ENCODE measurements around the gene GAST. TPM values are rescaled to one million over a fixed set of nuclear protein-coding genes. Genes with fewer than 3 reads are reported as not detected.
A peak's percentile ranks its signal among the peaks of the same experiment; 100 is the strongest.

GAST gene
- total and polyA plus RNA-seq, 2 of the 13 experiments (the other 11 are each of a cell fraction or from before 2014, with no cell fraction given), result 0.32 to 0.42 TPM

DNA sequence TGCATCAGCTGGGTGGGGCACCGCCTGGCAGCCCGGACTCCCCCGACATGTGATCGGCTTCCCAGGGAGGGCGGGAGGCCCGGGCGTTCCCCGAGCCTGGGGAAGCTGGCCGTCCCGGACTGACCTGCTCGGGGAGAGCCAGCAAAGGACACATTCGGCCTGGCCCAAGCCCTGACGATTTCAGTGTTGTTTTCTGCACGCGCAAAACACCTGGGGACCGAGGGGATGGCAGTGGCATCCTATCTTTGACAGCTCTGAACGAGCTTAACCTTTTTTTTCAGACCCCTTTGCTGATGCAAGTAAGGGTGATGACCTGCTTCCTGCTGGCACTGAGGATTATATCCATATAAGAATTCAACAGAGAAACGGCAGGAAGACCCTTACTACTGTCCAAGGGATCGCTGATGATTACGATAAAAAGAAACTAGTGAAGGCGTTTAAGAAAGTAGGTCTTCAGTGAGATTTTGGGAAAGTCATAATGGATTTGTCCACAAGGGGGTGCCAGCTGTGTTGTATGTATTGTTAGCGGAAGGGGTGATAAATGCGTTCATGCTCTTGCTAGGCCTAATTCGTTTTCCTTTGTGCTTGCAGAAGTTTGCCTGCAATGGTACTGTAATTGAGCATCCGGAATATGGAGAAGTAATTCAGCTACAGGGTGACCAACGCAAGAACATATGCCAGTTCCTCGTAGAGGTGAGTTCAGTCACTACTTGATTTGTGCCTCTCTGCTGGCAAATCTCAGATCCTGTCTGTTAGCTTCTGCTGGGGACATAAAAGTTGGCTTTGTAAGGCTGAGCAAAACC is 22.4 kb upstream of the GAST start (continued):
- TF ChIP-seq ZMYM2 (CRISPR knock-in tag; IDR thresholded peaks at IDR 0.05) (0 out of 2 replicates have a peak, but pooled peaks have one; percentile 0), ZNF564 (CRISPR knock-in tag; IDR thresholded peaks at IDR 0.05) (no peak), CHD4 (IDR thresholded peaks at IDR 0.05; ENCODE audit: borderline replicate concordance, low read length) (peak; percentile 29; the same call in 1 of the 2 replicates), GPN1 (CRISPR knock-in tag; IDR thresholded peaks at IDR 0.05; ENCODE audit: borderline replicate concordance) (no peak), ZMYM3 (CRISPR knock-in tag; IDR thresholded peaks at IDR 0.05) (no peak), ZFP82 (CRISPR knock-in tag; IDR thresholded peaks at IDR 0.05; ENCODE audit: borderline replicate concordance) (0 out of 2 replicates have a peak, but pooled peaks have one; percentile 68), NFIC (IDR thresholded peaks at IDR 0.05; ENCODE audit: low read length) (peak; percentile 76; the same call in 1 of the 2 replicates), ISX (CRISPR knock-in tag; conservative IDR thresholded peaks at IDR 0.05) (no peak), SOX13 (IDR thresholded peaks at IDR 0.05) (no peak; the same call in 1 of the 2 replicates), SOX13 (CRISPR knock-in tag; conservative IDR thresholded peaks at IDR 0.05 in 1 of 2, IDR thresholded peaks at IDR 0.05 in 1 of 2) (peak in 1 of 2 experiments; percentile 97; a peak in 2 of 4 replicates), TBP (CRISPR knock-in tag; IDR thresholded peaks at IDR 0.05) (0 out of 2 replicates have a peak, but pooled peaks have one; percentile 35), GABPB1 (CRISPR knock-in tag; IDR thresholded peaks at IDR 0.05) (0 out of 2 replicates have a peak, but pooled peaks have one; percentile 93), ZNF354B (CRISPR knock-in tag; IDR thresholded peaks at IDR 0.05) (0 out of 2 replicates have a peak, but pooled peaks have one; percentile 47)
- TF ChIP-seq, protein P1, sequence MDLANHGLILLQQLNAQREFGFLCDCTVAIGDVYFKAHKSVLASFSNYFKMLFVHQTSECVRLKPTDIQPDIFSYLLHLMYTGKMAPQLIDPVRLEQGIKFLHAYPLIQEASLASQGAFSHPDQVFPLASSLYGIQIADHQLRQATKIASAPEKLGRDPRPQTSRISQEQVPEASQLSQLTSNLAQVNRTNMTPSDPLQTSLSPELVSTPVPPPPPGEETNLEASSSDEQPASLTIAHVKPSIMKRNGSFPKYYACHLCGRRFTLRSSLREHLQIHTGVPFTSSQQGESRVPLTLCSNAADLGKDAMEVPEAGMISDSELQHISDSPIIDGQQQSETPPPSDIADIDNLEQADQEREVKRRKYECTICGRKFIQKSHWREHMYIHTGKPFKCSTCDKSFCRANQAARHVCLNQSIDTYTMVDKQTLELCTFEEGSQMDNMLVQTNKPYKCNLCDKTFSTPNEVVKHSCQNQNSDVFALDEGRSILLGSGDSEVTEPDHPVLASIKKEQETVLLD (CRISPR knock-in tag; IDR thresholded peaks at IDR 0.05; ENCODE audit: low read depth), result 0 out of 2 replicates have a peak, but pooled peaks have one; percentile 18
- TF ChIP-seq, protein P2, sequence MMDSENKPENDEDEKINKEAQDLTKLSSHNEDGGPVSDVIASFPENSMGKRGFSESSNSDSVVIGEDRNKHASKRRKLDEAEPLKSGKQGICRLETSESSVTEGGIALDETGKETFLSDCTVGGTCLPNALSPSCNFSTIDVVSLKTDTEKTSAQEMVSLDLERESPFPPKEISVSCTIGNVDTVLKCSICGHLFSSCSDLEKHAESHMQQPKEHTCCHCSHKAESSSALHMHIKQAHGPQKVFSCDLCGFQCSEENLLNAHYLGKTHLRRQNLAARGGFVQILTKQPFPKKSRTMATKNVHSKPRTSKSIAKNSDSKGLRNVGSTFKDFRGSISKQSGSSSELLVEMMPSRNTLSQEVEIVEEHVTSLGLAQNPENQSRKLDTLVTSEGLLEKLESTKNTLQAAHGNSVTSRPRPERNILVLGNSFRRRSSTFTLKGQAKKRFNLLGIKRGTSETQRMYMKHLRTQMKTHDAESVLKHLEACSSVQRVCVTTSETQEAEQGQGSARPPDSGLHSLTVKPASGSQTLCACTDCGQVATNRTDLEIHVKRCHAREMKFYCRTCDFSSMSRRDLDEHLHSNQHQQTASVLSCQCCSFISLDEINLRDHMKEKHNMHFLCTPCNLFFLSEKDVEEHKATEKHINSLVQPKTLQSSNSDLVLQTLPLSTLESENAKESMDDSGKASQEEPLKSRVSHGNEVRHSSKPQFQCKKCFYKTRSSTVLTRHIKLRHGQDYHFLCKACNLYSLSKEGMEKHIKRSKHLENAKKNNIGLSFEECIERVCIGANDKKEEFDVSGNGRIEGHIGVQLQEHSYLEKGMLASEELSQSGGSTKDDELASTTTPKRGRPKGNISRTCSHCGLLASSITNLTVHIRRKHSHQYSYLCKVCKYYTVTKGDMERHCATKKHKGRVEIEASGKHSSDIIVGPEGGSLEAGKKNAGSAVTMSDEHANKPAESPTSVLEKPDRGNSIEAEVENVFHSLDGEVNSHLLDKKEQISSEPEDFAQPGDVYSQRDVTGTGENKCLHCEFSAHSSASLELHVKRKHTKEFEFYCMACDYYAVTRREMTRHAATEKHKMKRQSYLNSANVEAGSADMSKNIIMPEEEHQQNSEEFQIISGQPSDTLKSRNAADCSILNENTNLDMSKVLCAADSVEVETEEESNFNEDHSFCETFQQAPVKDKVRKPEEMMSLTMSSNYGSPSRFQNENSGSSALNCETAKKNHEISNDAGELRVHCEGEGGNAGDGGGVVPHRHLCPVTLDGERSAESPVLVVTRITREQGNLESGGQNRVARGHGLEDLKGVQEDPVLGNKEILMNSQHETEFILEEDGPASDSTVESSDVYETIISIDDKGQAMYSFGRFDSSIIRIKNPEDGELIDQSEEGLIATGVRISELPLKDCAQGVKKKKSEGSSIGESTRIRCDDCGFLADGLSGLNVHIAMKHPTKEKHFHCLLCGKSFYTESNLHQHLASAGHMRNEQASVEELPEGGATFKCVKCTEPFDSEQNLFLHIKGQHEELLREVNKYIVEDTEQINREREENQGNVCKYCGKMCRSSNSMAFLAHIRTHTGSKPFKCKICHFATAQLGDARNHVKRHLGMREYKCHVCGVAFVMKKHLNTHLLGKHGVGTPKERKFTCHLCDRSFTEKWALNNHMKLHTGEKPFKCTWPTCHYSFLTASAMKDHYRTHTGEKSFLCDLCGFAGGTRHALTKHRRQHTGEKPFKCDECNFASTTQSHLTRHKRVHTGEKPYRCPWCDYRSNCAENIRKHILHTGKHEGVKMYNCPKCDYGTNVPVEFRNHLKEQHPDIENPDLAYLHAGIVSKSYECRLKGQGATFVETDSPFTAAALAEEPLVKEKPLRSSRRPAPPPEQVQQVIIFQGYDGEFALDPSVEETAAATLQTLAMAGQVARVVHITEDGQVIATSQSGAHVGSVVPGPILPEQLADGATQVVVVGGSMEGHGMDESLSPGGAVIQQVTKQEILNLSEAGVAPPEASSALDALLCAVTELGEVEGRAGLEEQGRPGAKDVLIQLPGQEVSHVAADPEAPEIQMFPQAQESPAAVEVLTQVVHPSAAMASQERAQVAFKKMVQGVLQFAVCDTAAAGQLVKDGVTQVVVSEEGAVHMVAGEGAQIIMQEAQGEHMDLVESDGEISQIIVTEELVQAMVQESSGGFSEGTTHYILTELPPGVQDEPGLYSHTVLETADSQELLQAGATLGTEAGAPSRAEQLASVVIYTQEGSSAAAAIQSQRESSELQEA (CRISPR knock-in tag; IDR thresholded peaks at IDR 0.05; ENCODE audit: not compliant biosample characterization), result no peak
- TF ChIP-seq, protein P3, sequence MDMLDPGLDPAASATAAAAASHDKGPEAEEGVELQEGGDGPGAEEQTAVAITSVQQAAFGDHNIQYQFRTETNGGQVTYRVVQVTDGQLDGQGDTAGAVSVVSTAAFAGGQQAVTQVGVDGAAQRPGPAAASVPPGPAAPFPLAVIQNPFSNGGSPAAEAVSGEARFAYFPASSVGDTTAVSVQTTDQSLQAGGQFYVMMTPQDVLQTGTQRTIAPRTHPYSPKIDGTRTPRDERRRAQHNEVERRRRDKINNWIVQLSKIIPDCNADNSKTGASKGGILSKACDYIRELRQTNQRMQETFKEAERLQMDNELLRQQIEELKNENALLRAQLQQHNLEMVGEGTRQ (IDR thresholded peaks at IDR 0.05; ENCODE audit: low read depth, low read length), result peak; percentile 41; the same call in 1 of the 2 replicates
- TF ChIP-seq, protein P3 (CRISPR knock-in tag; IDR thresholded peaks at IDR 0.05; ENCODE audit: borderline replicate concordance), result peak; percentile 85; the same call in 1 of the 2 replicates

Measured in HepG2 (cell line).